Measurements from ENCODE around the gene SAE1.
"Not testable (repeated sequence)": the region's sequence is repeated elsewhere in the genome, so short reads cannot be mapped to it uniquely, and the experiment has no call there.

SAE1 gene

GRCh38 chr19:47132194-47132852 is 1.7 kb downstream of the SAE1 start:
- DNase-seq, result no peak

- no peak for DNase-seq
These were observed 2.4 kb downstream of the SAE1 start for GRCh38 chr19:47133021-47133471.

GRCh38 chr19:47134545-47134944 is 3.9 kb downstream of the SAE1 start:
- no peak for DNase-seq

GRCh38 chr19:47135156-47135555 is 4.5 kb downstream of the SAE1 start:
- no peak for DNase-seq

- not testable (repeated sequence) for DNase-seq
These were observed 10.6 kb downstream of the SAE1 start for GRCh38 chr19:47141252-47141651.

- DNase-seq, result no peak
These were observed 11.1 kb downstream of the SAE1 start for GRCh38 chr19:47141695-47142094.

- DNase-seq, result no peak
These were observed 12.1 kb downstream of the SAE1 start for GRCh38 chr19:47142779-47143178.

GRCh38 chr19:47143322-47144073 is 12.9 kb downstream of the SAE1 start:
- DNase-seq, result no peak

GRCh38 chr19:47144630-47145029 is 14.0 kb downstream of the SAE1 start:
- no peak for DNase-seq

- DNase-seq, result no peak
These were observed 15.2 kb downstream of the SAE1 start for GRCh38 chr19:47145639-47146486.

GRCh38 chr19:47146920-47147319 is 16.3 kb downstream of the SAE1 start:
- DNase-seq, result no peak

GRCh38 chr19:47151627-47152026 is 21.0 kb downstream of the SAE1 start:
- no peak for DNase-seq

GRCh38 chr19:47152205-47152604 is 21.6 kb downstream of the SAE1 start:
- peak; percentile 92 for DNase-seq

- DNase-seq, result no peak
These were observed 22.0 kb downstream of the SAE1 start for GRCh38 chr19:47152632-47153031.

GRCh38 chr19:47153266-47153665 is 22.6 kb downstream of the SAE1 start:
- DNase-seq, result no peak

GRCh38 chr19:47155148-47155547 is 24.5 kb downstream of the SAE1 start:
- no peak for DNase-seq

GRCh38 chr19:47156861-47157430 is 26.3 kb downstream of the SAE1 start:
- no peak for DNase-seq

GRCh38 chr19:47157431-47158321 is 27.0 kb downstream of the SAE1 start:
- DNase-seq, result peak; percentile 9

- no peak for DNase-seq
These were observed 27.7 kb downstream of the SAE1 start for GRCh38 chr19:47158367-47158791.

- no peak for DNase-seq
These were observed 28.4 kb downstream of the SAE1 start for GRCh38 chr19:47158879-47159503.

GRCh38 chr19:47161876-47162489 is 31.3 kb downstream of the SAE1 start:
- DNase-seq, result no peak
